ENCODE results near the gene RNF214.
"Not testable (repeated sequence)": the region's sequence is repeated elsewhere in the genome, so short reads cannot be mapped to it uniquely, and the experiment has no call there.

RNF214 gene

DNA sequence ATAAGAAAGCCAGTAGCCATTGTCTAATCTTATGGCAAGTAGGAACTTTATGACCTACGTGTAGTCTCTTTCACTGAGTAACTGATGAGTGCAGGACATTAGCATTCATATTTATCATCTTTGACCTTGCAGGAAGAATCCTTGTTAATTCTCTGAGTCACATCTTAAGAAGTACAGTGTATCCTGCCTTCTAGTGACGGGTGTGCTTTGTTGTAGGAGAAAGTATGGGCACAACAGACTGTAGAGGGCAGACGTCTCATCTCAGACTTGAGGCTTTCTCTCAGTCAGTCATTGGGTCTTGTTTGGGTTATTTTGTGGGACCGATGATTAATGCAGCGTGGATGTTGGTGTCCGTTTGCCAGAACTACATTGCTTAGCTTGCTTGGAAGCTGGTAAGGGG lies 6.8 kb downstream of the RNF214 start:
- Histone ChIP-seq H3K27ac (ENCODE audit: low read length) (no peak overlapping the region), H3K36me3 (ENCODE audit: control insufficient read depth in 2 of 2, insufficient read depth in 2 of 2, low read length in 2 of 2) (peaks cover 19 to 28% of the 10 kb centered on the region in 2 donors), H3K4me3 (ENCODE audit: low read length in 2 of 2) (no peak overlapping the region), H3K4me1 (ENCODE audit: control insufficient read depth, insufficient read depth, low read length) (no peaks in the 10 kb centered on the region), H3K9me3 (ENCODE audit: control insufficient read depth in 2 of 2, low read length in 2 of 2) (no peaks in the 10 kb centered on the region), H3K9ac (ENCODE audit: low read length in 2 of 2) (no peak overlapping the region), H3K27me3 (ENCODE audit: control insufficient read depth in 1 of 2, insufficient read depth in 2 of 2, low read length in 2 of 2) (no peaks in the 10 kb centered on the region)

DNA sequence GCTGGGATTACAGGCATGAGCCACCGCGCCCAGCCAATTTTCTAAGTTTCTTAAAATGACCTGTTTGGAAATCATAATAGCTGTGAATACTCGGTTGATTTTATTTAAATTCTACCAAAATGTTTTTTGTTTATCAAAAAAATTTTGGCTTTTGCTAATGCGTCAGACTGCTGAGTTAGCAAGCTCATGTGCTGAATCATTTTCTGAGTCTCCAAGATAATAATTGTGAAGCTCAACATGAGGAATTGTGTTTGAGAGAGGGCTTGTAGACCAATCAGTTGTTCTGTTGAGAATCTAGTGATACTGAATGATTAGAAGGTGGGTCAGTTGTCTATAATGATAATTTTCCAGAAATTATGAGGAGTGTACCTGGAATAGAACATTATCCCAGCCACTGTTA lies 15.9 kb downstream of the RNF214 start:
- Histone ChIP-seq H3K9ac (ENCODE audit: low read length in 2 of 2) (no peak overlapping the region), H3K36me3 (ENCODE audit: control insufficient read depth in 2 of 2, insufficient read depth in 2 of 2, low read length in 2 of 2) (peaks cover 34 to 35% of the 10 kb centered on the region in 2 donors), H3K4me1 (ENCODE audit: control insufficient read depth, insufficient read depth, low read length) (no peaks in the 10 kb centered on the region), H3K27ac (ENCODE audit: low read length) (no peak overlapping the region), H3K9me3 (ENCODE audit: control insufficient read depth in 2 of 2, low read length in 2 of 2) (no peaks in the 10 kb centered on the region), H3K4me3 (ENCODE audit: low read length in 2 of 2) (no peak overlapping the region), H3K27me3 (ENCODE audit: control insufficient read depth in 1 of 2, insufficient read depth in 2 of 2, low read length in 2 of 2) (no peaks in the 10 kb centered on the region)

DNA sequence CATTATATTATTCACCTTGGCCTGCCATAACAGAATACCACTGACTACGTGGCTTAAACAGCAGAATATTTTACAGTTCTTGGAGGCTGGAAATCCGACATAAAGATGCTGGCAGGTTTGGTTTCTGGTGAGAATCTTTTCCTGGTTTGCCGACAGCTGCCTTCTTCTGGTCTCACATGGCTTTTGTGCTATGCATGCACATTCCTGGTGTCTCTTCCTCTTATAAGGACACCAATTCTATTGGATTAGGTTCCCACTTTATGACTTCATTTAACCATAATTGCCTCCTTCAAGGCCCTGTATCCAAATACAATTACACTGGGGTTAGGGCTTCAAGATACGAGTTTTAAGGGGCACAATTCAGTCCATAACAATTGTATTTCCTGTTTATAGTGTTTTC lies 17.1 kb downstream of the RNF214 start:
- no peak overlapping the region for H3K4me3 ChIP-seq (ENCODE audit: low read length in 2 of 2)
- H3K9me3 ChIP-seq (ENCODE audit: control insufficient read depth in 2 of 2, low read length in 2 of 2), result no peaks in the 10 kb centered on the region
- peaks cover 27 to 37% of the 10 kb centered on the region in 2 donors for H3K36me3 ChIP-seq (ENCODE audit: control insufficient read depth in 2 of 2, insufficient read depth in 2 of 2, low read length in 2 of 2)
- H3K9ac ChIP-seq (ENCODE audit: low read length in 2 of 2), result no peak overlapping the region
- no peaks in the 10 kb centered on the region for H3K27me3 ChIP-seq (ENCODE audit: control insufficient read depth in 1 of 2, insufficient read depth in 2 of 2, low read length in 2 of 2)
- no peak overlapping the region for H3K27ac ChIP-seq (ENCODE audit: low read length)
- H3K4me1 ChIP-seq (ENCODE audit: control insufficient read depth, insufficient read depth, low read length), result no peaks in the 10 kb centered on the region

DNA sequence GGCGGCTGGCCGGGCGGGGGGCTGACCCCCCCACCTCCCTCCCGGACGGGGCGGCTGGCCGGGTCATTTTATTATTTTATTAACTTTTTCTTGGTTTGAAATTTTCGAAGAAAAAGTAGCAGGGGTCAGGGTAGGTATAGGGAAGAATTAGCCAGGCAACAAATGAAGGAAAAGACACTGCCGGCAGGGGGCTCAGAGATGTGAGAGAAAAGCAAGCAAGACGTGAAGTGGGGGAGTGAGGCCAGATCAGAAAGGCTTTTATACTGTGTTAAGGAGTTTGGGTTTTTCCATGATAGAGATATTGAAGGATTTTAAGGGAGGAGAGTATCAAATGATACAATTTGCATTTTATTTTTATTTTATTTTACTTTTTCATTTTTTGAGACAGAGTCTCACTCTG lies 19.0 kb downstream of the RNF214 start:
- no peak overlapping the region for H3K4me3 ChIP-seq (ENCODE audit: low read length in 2 of 2)
- H3K9me3 ChIP-seq (ENCODE audit: control insufficient read depth in 2 of 2, low read length in 2 of 2), result no peaks in the 10 kb centered on the region
- no peak overlapping the region for H3K27ac ChIP-seq (ENCODE audit: low read length)
- H3K4me1 ChIP-seq (ENCODE audit: control insufficient read depth, insufficient read depth, low read length), result no peaks in the 10 kb centered on the region
- peaks cover 23 to 27% of the 10 kb centered on the region in 2 donors for H3K36me3 ChIP-seq (ENCODE audit: control insufficient read depth in 2 of 2, insufficient read depth in 2 of 2, low read length in 2 of 2)
- no peaks in the 10 kb centered on the region for H3K27me3 ChIP-seq (ENCODE audit: control insufficient read depth in 1 of 2, insufficient read depth in 2 of 2, low read length in 2 of 2)
- H3K9ac ChIP-seq (ENCODE audit: low read length in 2 of 2), result no peak overlapping the region

DNA sequence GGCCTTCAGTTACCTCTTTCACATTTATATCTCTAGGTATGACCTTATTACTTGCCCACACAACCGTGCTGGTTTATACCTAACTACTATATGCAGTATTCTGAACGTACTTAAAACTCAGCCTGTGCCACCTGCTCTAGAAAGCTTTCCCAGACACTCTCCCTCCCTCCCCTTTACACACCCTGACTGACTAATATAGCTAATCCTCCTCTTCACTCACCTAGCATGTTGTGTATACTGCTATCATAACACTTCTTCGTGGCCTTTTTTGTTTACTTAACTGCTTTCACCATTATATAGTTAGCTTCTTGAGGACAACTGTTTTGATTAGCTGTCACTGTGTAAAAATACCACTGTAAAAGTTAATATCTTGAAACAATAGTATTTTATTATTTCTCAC lies 23.5 kb downstream of the RNF214 start:
- Histone ChIP-seq H3K36me3 (ENCODE audit: control insufficient read depth in 2 of 2, insufficient read depth in 2 of 2, low read length in 2 of 2) (peaks cover 7 to 10% of the 10 kb centered on the region in 2 donors), H3K9me3 (ENCODE audit: control insufficient read depth in 2 of 2, low read length in 2 of 2) (no peaks in the 10 kb centered on the region), H3K27ac (ENCODE audit: low read length) (no peak overlapping the region), H3K9ac (ENCODE audit: low read length in 2 of 2) (no peak overlapping the region), H3K4me3 (ENCODE audit: low read length in 2 of 2) (no peak overlapping the region), H3K27me3 (ENCODE audit: control insufficient read depth in 1 of 2, insufficient read depth in 2 of 2, low read length in 2 of 2) (no peaks in the 10 kb centered on the region), H3K4me1 (ENCODE audit: control insufficient read depth, insufficient read depth, low read length) (no peaks in the 10 kb centered on the region)

DNA sequence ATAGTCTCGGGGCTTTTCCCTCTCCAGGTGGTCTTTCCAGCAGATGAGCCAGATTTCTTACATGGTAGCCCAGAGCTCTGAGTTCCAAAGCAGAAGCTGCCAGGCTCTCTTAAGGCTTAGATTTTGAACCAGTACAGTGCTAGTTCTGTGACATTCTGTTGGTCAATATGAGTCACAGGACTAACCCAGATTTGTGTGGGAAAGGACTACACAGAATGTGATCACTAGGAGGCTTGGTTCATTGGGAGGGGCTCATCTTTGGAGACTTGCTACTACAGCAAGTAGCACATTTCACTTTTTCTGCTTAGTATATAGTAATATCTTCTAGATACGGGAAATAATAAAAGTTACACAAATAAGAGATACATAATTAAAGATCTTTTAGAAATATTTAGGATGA lies 24.1 kb downstream of the RNF214 start:
- Histone ChIP-seq H3K9ac (ENCODE audit: low read length in 2 of 2) (no peak overlapping the region), H3K4me3 (ENCODE audit: low read length in 2 of 2) (no peak overlapping the region), H3K27ac (ENCODE audit: low read length) (no peak overlapping the region), H3K27me3 (ENCODE audit: control insufficient read depth in 1 of 2, insufficient read depth in 2 of 2, low read length in 2 of 2) (no peaks in the 10 kb centered on the region), H3K9me3 (ENCODE audit: control insufficient read depth in 2 of 2, low read length in 2 of 2) (no peaks in the 10 kb centered on the region), H3K36me3 (ENCODE audit: control insufficient read depth in 2 of 2, insufficient read depth in 2 of 2, low read length in 2 of 2) (peaks cover 7 to 10% of the 10 kb centered on the region in 2 donors), H3K4me1 (ENCODE audit: control insufficient read depth, insufficient read depth, low read length) (no peaks in the 10 kb centered on the region)

DNA sequence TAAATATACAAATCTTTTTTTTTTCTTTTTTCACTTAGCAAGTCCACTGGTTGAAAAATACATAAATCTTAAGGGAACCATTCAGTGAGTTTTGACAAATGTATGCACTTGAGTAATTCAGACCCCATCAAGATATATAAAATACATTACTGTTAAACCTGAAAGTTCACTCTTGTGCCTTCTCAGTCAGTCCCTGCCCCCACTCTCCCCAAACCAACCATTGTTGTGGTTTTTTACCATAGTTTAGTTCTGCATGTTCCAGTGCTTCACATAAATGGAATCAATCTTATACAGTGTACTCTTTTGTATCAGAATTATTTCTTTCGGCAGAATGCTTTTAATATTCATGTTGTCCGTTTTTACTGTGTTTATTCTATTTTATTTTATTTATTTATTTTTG lies 26.1 kb downstream of the RNF214 start:
- H3K9me3 ChIP-seq (ENCODE audit: control insufficient read depth in 2 of 2, low read length in 2 of 2), result no peaks in the 10 kb centered on the region
- H3K36me3 ChIP-seq (ENCODE audit: control insufficient read depth in 2 of 2, insufficient read depth in 2 of 2, low read length in 2 of 2), result peaks cover 7 to 8% of the 10 kb centered on the region in 2 donors
- H3K27me3 ChIP-seq (ENCODE audit: control insufficient read depth in 1 of 2, insufficient read depth in 2 of 2, low read length in 2 of 2), result no peaks in the 10 kb centered on the region
- H3K4me3 ChIP-seq (ENCODE audit: low read length in 2 of 2), result no peak overlapping the region
- H3K4me1 ChIP-seq (ENCODE audit: control insufficient read depth, insufficient read depth, low read length), result no peaks in the 10 kb centered on the region
- no peak overlapping the region for H3K9ac ChIP-seq (ENCODE audit: low read length in 2 of 2)
- H3K27ac ChIP-seq (ENCODE audit: low read length), result no peak overlapping the region

DNA sequence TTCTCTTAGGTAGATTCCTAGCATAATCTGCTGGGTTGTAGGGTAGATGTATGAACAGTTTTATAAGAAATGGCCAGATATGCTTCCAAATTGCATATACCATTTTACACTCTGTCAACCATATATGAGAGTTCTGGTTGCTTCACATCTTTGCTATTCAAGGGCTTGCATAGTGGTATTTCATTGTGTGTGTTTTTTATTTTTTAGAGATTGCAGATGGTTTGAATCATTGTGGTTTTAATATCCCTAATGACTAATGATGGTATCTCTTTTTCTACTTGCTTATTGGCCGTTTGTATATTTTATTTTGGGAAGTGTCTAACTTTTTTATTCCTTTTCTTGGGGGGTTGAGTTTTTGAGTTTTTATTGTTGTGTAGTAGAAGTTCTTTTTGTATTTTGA lies 26.9 kb downstream of the RNF214 start:
- Histone ChIP-seq H3K27me3 (ENCODE audit: control insufficient read depth in 1 of 2, insufficient read depth in 2 of 2, low read length in 2 of 2) (no peaks in the 10 kb centered on the region), H3K36me3 (ENCODE audit: control insufficient read depth in 2 of 2, insufficient read depth in 2 of 2, low read length in 2 of 2) (peaks cover 0 to 8% of the 10 kb centered on the region in 2 donors), H3K27ac (ENCODE audit: low read length) (no peak overlapping the region), H3K4me1 (ENCODE audit: control insufficient read depth, insufficient read depth, low read length) (no peaks in the 10 kb centered on the region), H3K9ac (ENCODE audit: low read length in 2 of 2) (no peak overlapping the region), H3K4me3 (ENCODE audit: low read length in 2 of 2) (no peak overlapping the region), H3K9me3 (ENCODE audit: control insufficient read depth in 2 of 2, low read length in 2 of 2) (no peaks in the 10 kb centered on the region)

DNA sequence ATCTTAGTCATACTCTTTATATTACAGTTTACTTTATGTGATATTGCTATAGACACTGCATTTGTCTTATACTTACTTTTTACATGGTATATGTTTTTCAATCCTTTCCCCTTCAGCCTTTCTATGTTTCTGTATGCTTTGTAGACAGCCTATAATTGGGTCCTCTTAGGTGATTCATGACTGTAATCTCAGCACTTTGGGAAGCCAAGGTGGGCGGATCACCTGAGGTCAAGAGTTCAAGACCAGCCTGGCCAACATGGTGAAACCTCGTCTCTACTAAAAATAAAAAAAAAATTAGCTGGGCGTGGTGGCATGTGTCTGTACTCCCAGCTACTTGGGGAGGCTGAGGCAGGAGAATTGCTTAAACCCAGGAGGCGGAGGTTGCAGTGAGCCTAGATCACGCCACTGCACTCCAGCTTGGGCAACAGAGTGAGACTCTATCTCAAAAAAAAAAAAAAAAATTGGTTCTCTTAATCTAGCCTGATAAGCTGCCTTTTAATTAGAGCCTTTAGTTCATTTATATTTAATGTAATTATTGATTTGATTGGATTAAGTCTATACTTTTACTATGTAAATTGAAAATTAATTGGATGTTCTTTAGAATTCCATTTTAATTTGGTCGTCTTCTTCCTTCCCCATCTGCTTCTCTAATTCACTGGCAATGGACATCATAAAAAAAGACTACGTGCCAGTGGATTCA lies 32.3 kb downstream of the RNF214 start:
- H3K27ac ChIP-seq (ENCODE audit: low read length); H3K4me1 ChIP-seq (ENCODE audit: control insufficient read depth, insufficient read depth, low read length); H3K9me3 ChIP-seq (ENCODE audit: control insufficient read depth in 2 of 2, low read length in 2 of 2); H3K9ac ChIP-seq (ENCODE audit: low read length in 2 of 2); H3K4me3 ChIP-seq (ENCODE audit: low read length in 2 of 2); H3K36me3 ChIP-seq (ENCODE audit: control insufficient read depth in 2 of 2, insufficient read depth in 2 of 2, low read length in 2 of 2); H3K27me3 ChIP-seq (ENCODE audit: control insufficient read depth in 1 of 2, insufficient read depth in 2 of 2, low read length in 2 of 2): not testable (repeated sequence)

DNA sequence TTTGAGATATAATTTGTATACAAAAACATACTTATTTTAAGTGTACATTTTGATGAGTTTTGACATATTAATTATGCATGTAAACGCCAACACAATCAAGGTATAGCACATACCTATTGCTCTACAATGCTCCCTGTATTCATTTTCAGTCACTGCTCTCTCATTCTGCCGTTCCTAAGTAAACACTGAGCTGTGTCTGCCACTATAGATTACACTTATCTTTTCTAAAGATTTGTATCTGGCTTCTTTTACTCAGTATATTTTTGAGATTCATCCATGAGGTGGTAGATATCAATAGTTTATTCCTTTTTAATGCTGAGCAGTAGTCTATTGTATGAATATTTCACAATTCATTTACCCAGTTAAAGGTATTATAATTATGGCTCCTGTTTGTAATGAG lies 33.3 kb downstream of the RNF214 start:
- no peaks in the 10 kb centered on the region for H3K9me3 ChIP-seq (ENCODE audit: control insufficient read depth in 2 of 2, low read length in 2 of 2)
- no peak overlapping the region for H3K27ac ChIP-seq (ENCODE audit: low read length)
- H3K4me1 ChIP-seq (ENCODE audit: control insufficient read depth, insufficient read depth, low read length), result no peaks in the 10 kb centered on the region
- no peak overlapping the region for H3K4me3 ChIP-seq (ENCODE audit: low read length in 2 of 2)
- H3K36me3 ChIP-seq (ENCODE audit: control insufficient read depth in 2 of 2, insufficient read depth in 2 of 2, low read length in 2 of 2), result peaks cover 0 to 3% of the 10 kb centered on the region in 2 donors
- no peaks in the 10 kb centered on the region for H3K27me3 ChIP-seq (ENCODE audit: control insufficient read depth in 1 of 2, insufficient read depth in 2 of 2, low read length in 2 of 2)
- no peak overlapping the region for H3K9ac ChIP-seq (ENCODE audit: low read length in 2 of 2)

DNA sequence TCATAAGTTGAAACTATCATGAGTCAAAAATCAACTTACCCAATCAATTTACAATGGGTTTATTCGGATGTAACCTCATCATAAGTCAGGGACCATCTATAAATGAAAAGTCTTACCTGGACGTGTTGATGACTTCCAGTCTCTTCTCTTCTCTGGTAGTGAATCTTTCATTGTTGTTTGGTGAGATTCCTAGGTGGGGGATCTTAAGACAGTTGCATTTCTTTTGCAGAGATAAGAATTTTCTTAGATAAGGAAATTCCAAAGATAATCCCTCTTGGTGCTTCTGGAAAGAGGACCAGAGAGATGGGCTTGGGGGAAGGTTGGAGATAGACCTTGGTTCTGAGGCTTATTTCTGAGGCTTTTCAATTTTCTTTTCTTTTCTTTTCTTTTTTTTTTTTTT lies 37.4 kb downstream of the RNF214 start:
- peaks cover 2 to 6% of the 10 kb centered on the region in 2 donors for H3K36me3 ChIP-seq (ENCODE audit: control insufficient read depth in 2 of 2, insufficient read depth in 2 of 2, low read length in 2 of 2)
- no peak overlapping the region for H3K4me3 ChIP-seq (ENCODE audit: low read length in 2 of 2)
- no peaks in the 10 kb centered on the region for H3K4me1 ChIP-seq (ENCODE audit: control insufficient read depth, insufficient read depth, low read length)
- no peaks in the 10 kb centered on the region for H3K27me3 ChIP-seq (ENCODE audit: control insufficient read depth in 1 of 2, insufficient read depth in 2 of 2, low read length in 2 of 2)
- no peaks in the 10 kb centered on the region for H3K9me3 ChIP-seq (ENCODE audit: control insufficient read depth in 2 of 2, low read length in 2 of 2)
- no peak overlapping the region for H3K27ac ChIP-seq (ENCODE audit: low read length)
- H3K9ac ChIP-seq (ENCODE audit: low read length in 2 of 2), result no peak overlapping the region

Measured in stomach smooth muscle (tissue), 2 donors.